Measurements from ENCODE around the gene ESPNL.

ESPNL gene

GRCh38 chr2:238129166-238130010 lies 29.2 kb downstream of the ESPNL start:
- no peak for DNase-seq

GRCh38 chr2:238130111-238130695 lies 30.1 kb downstream of the ESPNL start:
- DNase-seq: no peak

DNA sequence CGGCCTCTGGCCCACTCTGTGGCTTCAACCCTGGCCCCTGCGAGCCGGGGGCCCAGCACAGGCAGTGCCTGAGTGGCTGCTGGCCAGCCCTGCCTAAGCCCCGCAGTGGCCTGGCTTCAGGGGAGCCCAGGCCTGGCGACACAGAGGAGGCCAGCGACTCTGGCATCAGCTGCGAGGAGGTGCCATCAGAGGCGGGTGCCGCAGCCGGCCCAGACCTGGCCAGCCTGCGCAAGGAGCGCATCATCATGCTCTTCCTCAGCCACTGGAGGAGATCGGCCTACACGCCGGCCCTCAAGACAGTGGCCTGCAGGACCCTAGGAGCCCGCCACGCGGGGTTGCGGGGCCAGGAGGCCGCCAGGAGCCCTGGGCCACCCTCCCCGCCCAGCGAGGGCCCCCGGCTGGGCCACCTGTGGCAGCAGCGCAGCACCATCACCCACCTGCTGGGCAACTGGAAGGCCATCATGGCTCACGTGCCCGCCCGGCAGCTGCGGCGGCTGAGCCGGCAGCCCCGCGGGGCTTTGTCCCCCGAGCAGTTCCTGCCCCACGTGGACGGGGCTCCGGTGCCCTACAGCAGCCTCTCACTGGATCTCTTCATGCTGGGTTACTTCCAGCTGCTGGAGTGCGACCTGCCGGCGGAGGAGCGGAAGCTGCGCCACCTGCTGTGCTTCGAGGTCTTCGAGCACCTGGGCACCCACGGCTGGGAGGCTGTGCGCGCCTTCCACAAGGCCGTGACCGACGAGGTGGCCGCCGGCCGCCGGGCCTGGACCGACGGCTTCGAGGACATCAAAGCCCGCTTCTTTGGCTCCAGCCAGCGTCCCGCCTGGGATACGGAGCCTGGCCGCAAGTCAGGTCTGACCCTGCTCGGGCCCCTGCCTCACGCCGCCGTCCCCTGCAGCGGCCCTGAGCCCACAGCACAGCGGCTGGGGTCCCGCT lies 30.8 kb downstream of the ESPNL start:
- DNase-seq: no peak

DNA sequence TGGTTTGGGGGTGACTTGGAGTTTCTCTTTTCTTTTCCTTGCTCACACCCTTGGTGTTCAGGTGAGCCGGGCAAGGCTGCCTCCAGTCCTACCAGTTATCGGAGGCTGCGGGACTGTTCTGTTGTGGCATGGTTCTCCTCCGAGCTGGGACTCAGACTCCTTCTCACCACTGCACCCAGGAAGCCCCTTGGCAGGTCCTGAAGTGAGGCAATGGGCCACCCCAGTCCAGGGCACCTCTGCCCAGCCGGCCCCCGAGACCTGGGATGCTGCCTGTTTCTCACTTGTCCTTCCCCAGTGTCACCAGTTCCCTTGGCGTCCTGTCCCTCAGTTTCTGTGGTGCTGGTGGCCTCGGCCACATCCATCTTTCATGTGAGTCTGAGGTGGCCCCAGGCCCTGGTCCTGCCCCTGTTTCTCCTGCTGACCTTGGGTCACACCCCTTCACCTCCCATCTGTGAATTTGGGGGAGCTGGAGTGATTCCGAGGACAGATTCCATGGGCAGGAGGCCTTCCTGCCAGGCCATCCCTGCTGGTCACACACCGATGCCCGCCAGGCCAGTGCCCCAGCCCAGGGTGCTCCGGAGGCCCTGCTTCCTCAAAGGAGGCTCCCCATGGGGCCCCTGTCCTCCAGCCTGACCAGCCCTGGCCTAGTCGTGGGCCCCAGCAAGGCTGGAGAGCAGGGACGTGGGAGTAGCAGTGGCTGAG lies 31.8 kb downstream of the ESPNL start:
- DNase-seq: no peak

DNA sequence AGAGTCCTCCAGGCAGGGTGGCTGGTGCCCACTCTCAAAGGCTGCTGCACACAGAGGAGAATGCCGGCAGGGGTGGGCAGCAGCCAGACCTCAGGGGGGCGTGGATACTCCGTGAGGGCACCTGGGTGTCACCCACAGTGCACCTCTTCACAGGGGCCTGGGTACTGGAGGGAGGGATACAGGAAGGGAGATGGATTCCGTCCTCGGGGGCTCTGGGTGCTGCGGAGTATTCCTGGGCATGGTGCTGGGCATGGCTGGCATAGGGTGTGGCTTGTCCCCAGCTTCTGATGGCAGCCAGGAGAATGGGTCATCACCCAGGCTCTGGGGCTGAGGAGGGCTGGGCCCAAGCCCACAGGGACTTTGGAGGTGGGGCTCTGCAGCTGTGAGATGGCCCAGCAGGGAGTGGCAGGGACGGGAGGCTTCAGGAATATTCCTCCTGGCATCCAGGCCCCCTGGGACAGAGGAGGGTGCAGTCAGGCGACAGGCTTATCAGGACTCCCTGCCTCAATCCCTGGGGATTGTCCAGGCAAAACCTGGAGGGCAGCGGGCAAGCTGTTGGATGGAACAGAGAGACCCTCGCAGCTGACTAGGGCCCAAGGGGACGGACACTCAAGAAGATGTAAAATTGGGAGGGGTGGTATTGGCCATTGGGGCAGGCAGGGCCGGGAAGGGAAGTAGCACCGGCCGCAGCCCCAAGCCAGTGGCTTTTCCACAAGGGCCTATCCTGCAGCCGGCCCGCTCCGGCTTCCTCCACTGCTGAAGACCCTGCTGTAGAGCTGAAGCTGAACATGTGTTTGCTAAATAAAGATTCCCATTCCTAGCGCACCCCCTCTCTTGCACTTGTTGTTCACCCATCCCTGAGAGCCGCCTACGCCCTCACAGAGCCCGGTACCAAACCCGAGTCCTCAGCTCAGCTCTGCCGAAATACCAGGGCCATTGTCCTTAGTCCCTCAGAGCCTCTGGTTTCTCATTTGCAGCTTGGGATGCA lies 32.6 kb downstream of the ESPNL start:
- no peak for DNase-seq

DNA sequence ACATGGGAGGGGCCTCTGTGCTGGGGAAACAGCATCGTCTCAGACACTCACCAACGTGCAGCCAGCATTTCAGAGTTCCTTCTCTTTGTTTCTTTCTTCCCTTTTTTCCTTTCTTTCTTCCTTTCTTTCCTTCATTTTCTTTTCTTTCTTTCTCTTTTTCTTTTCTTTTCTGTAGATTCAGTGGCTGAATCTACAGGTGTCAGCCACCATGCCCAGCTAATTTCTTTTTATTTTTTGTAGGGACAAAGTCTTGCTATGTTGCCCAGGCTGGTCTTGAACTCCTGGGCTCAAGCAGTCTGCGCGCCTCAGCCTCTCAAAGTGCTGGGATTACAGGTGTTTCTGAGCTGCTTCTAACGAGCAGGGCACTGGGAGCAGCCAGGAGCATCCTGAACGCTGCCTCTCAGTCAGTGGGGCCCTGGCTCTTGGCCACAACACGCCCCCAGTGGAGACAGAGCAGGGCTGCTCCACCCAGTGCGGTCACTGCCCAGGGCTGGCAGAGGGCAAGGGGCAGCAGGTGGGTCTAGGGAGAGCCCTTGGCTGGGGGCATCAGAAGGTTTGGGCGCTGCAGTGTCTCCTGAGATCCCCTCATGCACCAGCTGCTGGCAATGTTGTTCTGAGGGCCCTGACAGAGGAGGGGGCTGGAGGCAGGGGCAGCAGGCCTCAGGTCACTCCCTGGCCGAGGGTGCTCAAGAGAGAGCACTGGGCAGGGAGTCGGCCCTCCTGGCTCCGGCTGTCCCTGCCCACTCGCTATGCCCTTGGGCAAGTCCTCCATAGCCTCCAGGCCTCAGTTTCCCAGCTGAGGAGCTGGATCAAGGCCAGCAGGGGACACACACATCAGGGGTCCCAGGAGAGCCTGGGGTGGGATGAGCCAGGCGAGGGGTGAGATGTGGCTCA lies 33.6 kb downstream of the ESPNL start:
- DNase-seq: no peak

GRCh38 chr2:238134393-238134785 lies 34.2 kb downstream of the ESPNL start:
- no peak for DNase-seq

GRCh38 chr2:238135601-238136150 lies 35.5 kb downstream of the ESPNL start:
- DNase-seq: no peak

- DNase-seq: no peak
These were observed 36.8 kb downstream of the ESPNL start for GRCh38 chr2:238136820-238137537.

- no peak for DNase-seq
These were observed 37.7 kb downstream of the ESPNL start for GRCh38 chr2:238137885-238138284.

- DNase-seq: no peak
These were observed 38.4 kb downstream of the ESPNL start, which contains the start of gene KLHL30 for GRCh38 chr2:238138331-238139195. Gene KLHL30 (plus strand): TSS chr2:238138668. CDS start chr2:238140755, 2,087 bp downstream.

GRCh38 chr2:238139196-238140039 lies 39.3 kb downstream of the ESPNL start:
- no peak for DNase-seq

DNA sequence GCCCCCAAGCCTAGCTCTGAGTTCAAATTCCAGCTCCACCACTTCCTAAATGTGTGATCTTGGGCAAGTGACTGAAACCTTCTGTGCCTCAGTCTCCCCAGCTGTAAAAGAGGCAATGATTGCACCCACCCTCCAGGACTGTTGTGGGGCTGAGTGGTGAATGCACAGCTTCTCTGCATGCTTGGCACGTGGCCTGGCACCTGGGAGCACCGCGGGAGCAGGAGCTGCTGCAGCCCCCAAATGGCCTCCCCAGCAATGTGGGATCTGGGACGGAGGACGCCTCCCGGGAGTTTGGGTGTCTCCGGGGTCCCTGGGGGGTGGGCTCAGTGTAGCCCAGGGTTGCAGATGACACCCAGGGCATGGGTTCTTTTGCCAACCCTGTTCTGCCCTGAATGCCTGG lies 39.9 kb downstream of the ESPNL start:
- DNase-seq: no peak

DNA sequence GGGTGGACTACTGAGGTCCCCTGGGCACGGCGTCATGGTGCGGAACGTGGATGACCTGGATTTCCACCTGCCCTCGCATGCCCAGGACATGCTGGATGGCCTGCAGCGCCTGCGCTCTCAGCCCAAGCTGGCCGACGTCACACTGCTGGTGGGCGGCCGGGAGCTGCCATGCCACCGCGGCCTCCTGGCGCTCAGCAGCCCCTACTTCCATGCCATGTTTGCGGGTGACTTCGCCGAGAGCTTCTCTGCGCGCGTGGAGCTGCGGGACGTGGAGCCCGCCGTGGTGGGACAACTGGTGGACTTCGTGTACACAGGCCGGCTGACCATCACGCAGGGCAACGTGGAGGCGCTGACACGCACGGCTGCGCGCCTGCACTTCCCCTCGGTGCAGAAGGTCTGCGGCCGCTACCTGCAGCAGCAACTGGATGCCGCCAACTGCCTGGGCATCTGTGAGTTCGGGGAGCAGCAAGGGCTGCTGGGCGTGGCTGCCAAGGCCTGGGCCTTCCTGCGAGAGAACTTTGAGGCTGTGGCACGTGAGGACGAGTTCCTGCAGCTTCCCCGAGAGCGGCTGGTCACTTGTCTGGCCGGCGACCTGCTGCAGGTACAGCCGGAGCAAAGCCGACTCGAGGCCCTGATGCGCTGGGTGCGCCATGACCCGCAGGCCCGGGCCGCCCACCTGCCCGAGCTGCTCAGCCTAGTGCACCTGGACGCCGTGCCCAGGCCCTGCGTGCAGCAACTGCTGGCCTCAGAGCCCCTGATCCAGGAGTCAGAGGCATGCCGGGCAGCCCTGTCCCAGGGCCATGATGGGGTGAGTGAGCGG lies 40.8 kb downstream of the ESPNL start:
- DNase-seq: no peak

GRCh38 chr2:238141541-238142318 lies 41.6 kb downstream of the ESPNL start:
- no peak for DNase-seq
